NCI-H2107 (cell line): ENCODE measurements around the gene RASD1.

ENCODE experiments used
- DNase-seq: peaks from one replicate; lab custom pipeline; 2025; lab: John Stamatoyannopoulos, UW

RASD1 gene

DNA sequence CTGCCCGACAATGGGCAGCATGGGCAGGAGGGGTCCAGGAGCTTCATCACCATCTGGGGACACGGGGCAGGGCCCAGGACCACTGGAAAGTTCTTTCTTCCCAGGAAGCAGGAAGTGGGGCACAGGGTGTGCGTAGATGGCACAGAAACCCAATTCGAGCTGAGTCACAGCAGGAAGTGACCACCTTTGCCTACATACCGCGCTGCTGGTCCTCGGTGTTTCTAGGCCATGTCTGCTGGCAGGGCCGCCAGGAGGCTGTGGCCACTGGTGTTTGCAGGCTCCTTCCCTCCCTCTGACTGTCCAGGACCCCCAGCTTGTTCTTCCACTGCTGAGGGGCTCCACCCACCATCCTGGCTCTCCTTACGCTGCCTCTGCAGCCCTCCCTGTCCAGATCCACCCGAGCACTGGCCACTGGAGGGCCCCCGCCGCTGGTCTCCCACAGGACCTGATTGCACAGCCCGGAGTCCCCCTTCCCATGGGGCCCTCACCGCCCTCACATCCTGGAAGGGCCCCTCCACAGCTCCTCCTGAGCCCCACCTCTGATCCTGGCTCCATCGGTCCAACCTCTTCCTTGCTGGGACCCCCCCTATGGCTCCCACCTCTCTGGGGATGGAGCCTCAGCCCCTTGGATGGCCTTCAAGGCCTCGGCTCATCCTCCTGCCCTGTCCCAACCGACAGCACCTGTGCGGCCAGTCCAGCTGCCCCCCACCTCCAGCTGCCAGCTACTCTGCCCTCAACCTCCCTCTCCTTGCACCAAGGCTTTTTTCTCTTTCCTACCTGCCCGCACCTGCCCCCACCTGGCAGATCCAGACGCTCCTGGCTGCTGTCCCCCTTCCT, 14.5 kb upstream of the RASD1 start:
- DNase-seq: no peak

DNA sequence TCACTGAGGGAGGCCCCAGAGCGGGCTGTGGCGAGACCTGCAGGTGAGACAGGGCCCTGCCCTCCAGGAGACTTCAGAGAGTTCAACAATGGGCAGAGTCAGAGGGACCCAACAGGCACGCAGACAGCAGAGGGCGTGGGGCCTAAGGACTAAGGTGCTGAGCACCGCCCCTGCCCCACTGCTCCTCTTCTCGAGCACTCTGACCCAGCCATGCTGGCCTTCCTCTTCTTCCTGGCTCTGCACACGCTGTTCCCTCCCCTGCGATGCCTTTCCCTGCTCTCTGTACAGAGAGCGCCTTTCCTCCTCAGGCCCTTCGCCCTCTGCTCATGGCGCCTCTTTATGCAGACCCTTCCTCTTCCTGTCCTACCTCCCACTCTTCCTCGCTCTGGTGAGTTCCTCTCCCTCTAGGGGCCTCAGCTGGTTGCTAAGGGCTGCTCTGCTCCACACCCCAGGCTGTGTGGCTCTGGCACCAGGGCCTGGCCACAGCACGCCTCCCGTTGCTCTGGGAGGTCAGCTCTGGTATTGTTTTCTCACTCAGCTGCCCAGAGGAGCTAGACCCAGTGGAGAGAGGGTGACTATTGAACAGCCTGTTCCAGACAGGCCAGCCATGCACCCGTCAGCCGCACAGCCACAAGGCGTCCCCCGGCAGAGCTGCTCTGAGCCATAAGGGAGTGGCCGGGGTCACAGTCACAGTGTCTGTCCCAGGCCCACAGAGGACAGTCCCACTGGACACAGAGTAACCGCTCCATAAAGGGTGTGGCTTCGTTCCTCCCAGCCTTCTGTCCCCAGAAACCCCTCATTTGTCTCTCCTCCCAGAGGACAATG, 13.6 kb upstream of the RASD1 start:
- no peak for DNase-seq

DNA sequence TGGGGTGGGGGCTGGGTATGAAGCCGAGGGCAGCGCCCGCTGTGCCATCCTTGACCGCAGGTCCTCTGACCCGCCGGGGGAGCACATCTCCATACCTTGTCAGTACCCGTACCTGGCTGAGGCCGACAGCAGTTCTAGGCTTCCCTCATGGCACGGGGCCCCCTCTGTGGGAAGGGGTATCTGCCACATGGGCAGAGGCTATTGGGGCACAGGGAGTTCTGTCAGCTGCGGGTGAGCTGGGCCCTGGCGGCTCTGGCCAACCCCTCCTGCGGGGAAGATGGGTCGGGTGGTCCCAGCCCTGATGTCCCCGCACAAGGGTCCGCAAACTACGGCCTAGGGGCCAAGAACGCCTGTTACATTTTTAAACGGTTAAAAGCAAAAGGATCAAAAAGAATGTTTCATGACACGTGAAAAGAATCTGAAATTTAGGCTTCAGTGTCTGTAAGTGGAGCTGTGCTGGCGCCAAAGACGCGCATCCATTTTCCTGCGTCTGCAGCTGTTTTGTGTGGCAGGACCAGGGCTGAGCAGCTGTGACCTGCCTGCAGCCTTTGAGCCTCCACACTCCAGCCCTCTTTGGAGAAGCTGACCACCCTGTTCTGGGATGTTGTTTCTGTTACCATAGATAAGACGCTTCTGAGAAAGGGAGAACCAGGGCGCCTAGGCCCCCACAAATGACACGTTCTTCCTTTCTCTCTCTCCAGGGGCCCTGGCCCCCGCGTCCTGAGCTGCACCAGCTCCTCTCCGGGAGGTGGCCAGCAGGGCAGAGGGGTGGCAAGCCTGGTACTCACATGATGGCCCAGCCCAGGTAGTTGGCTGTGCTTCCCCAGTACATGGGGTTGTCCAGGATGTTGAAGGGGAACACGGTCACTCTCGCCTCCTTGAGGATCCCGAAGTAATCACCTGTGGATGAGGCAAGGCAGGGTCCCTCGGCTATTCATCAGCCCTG, 12.7 kb upstream of the RASD1 start:
- DNase-seq: no peak

DNA sequence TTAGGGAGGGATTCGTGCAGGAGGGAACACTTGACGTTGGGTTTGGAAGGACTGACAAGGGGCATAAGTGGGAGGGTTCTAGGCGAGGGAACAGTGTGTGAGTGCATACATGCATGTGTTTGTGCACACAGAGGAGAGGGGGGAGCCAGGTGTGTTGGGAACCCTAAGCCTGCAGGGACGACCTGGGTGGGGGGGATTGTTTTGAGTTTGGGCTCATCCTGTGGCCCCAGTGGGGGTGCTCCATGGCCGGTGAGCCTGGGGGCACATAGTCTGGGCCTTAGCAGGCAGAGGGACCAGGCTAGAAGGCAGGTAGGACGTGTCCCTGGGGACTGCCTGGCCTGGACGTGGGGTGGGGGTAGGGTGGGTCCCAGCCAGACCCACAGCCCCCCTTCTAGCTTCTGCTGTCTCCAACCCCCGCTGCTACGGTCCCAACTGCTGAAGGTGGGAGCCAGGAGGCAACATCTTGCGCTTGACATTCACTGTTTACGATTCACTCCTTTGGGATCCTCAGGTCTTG, 11.9 kb upstream of the RASD1 start:
- no peak for DNase-seq

DNA sequence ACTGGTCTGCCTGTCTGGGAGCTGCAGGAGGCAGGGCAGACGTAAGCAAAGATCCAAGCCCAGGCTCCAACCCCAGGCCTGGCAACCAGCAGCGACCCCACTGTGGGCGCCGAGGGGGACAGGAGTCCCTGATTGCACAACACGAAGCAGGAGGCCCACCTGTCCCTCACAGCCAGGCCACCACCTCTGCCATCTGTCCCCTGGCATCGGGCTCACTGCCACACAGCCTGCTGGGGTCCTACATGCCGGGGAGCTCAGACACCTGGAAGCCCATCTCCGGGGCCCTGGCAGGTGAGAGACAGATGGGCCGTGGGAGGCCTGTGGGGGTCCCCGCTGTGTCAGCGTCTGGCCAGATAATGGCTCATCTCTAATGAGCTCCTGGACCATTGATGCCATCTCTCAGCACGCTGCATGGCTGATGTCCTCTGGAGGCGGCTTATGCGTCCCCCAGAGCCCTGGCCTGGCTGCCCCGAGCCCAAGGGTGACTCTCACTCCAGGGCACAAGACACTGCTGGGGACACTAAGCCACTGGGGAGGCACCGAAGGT, 11.3 kb upstream of the RASD1 start:
- no peak for DNase-seq

DNA sequence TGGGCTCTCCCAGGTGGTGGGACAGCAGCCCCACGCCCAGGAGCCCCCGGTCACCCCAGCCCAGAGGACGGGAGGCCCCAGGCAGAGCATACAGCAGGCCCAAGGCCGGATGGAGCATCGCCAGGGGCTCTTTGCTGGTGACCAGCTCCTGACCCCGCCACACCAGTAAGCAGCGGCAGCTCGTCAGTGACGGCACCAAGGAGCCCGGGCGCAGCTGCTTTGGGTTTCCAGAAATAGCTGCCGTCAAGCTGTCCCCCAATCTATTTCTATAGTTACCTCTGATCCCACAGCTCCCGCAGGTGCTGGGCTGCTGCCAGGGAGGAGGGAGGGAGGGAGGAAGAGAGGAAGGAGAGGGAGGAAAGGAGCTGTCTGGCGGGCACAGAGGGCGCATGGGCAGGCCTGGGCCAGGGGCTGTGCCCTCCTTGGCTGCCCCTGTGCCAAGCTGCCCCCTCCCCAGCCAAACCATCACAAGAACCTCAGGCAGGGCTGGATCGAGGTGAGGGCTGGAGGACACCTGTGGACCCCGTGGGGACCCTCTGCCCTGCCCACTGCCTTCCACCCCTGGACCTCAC, 10.8 kb upstream of the RASD1 start:
- no peak for DNase-seq

DNA sequence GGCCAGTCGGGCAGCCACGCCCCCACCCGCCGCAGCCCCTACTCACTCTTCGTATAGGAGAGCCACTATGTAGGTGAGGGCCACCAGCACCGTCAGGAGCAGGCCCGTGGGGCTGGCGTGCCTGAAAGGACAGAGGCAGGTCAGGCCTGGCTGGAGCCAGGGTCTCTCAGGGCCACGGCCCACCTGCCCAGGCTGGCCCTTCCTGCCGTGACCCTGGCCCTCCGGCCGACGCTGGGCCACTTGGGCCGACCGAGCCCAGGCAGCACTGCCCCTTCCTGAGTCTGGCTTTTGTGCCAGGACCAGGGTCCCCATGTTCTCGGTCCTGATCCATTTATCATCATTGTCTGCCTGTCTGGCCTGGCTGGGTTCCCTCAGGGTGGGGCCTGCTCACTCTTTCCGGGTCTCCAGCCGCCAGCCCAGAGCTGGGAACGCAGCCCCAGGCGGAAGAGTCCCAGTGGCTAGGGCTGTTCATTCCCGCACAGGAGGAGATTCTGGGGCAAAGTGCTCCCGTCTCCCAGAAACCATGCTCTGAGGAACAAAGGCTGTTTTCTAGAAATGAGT, 10.1 kb upstream of the RASD1 start:
- DNase-seq: no peak

DNA sequence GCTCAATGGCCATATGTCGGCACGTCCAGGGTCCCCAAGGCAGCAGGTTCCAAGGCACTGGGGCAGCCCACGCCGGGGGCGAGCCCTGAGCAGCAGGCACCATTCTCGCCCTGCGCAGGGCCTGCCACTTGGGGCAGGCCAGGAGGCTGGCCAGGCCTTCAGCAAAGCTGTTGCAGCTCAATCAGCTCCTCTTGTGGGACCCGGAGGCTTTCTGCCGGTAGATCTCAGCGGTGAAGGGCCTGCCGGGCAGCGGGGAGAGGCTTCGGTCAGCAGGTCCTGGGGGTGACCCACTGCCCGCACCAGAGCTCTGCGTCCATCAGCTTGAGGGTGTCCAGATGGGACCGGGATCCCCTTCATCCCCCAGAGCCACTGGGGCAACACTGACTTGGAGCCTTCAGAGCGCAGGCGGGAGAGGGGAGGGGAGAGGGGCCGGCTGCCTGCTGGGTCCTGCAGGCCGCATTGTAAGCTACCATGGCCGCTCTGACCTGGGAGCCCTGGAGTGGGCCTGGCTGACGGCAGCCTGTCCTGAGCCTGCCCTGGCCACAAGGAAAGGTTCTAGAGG, 9.5 kb upstream of the RASD1 start:
- DNase-seq: no peak

DNA sequence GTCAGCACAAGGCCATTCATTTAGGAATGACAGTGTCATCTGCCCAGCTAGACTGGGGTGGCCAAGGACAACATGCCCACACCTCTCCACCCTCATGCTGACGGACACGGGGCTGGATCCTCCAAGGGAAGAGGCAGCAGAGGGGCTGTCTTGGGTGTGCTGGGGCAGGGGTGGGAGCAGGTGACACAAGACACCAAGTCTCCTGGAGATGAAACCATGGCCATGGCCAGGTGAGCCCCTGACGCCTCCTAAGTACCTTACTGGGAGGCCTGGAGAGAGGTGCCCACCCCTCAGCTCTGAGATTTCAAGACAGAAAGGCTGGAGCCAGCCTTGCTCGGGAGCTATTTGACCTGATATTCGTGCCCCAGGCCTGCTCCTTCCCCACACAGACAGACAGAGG, 9.0 kb upstream of the RASD1 start:
- no peak for DNase-seq

DNA sequence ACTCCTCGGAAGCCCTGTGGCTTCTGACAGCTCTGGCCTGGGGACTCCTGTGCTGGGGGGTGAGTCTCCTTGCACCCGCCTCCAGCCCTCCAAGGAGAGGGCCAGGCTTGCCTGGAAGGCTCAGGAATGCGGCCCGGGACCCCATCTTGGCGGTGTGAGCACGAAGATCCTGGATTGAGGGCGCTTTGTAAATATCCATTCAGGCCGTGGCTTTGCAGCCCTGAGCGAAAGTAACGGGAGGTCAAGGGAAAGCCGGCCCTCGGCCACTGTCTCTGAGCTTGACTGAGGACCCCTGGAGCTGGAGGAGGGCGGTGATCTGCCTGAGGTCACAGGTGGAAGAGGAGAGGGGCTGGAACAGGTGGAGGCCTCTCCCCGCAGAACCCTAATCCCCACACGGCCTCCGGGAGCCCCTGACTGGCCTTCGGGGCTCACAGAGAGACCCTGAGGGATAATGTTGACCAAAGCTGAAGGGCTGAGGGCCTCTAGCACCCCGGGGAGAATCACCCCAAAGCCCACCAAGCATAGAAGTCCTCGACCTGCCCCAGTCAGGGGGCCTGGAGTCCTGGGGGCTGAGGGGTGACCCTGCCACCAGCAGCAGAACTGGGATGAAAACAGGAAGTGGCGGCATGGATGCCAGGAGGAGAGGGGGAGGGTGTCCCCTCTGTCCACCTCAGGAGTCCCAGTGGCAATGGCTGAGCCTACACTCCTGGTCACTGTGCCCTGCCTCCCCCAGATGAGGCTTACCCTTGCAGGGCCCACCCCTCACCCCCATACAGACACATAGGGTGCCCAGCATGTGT, 8.3 kb upstream of the RASD1 start:
- DNase-seq: no peak

DNA sequence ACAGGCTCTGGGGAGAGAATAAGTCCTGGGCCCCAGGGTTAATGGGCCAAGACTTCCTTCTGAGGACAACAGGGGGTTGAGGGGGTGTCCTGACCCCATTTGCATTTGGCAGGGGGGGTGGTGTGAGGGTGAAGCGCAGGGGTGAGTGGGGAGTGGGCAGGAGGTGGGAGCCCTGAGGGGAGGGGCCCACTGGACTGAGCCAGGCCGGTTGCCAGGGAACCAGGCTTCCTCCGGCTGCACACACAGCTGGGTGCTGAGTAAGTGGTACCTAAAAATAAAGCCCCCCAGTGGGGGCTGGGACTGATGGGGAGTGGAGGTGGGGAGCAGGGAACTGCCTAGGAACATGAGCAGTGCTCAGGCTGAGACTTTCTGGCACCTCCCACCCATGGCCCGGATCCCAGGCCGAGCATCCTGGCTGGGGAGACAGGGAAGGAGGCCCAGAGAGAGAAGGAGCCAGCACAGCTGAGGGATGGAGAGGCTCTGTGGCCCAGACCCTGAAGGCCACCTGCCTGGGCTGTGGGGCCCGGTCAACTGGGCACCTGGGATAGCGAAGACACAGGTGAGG, 7.5 kb upstream of the RASD1 start:
- no peak for DNase-seq

DNA sequence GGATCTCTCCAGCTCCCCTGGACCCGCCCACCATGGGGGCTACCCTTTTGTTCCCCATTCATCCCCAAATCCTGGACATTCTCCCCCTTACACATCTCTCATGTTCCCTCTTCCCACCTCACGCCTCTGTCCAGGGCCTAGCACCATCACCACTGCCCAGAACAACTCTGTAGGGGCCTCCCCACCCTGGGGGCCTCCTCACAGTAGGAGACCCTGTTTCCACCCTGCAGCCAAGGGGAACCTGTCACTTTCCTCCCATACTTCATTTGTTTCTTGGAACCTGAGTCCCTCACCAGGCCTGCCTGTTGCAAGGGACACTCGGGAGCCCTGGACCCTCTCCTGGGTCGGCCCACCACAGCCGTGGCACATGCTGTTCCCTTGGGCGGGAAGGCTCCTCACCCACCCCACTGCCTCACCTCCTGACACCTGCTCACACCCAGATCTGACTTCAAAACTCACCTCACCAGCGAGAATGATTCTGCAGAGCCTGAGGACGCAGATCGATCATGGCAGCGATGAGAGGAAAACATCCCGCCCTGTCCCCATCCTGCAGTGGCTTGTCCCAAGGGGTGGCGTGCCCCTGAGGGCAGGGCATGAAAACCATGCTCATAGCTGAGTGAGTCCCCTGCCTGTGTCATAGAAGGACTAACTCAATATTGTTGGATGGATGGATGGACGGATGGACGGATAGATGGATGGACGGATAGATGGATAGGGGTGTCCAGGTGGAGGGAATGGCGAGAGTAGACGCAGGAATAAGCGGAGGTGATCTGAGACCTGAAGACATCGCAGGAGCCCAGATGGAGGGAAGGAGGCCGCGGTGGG, 6.8 kb upstream of the RASD1 start:
- DNase-seq: no peak

DNA sequence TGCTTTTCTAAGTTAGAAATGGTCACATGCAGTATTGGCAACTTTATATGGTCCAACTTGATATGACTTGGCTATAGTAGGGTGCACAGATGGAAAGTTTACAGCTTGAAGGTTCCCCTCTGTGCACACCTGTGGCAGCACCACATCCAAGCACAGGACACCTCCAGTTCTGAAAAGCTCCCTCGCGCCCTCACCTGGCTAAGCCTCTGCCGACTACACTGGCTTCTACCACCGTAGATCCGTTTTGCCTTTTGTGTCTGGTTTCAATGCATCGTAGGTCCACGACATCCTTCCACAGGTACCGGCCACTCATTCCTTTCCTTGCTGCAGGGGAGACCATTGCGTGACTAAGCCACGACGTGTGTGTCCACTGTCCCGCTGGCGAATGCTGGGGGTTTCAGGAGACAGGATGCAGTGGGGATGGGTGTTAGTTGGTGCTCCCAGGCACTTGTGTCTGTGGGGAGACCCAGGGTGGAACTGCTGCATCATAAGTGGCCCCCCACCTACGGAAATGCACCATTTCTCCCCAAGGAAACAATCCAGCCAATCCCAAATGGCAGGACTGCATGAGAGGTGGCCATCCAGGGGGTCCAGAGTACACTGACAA, 4.9 kb upstream of the RASD1 start:
- no peak for DNase-seq

DNA sequence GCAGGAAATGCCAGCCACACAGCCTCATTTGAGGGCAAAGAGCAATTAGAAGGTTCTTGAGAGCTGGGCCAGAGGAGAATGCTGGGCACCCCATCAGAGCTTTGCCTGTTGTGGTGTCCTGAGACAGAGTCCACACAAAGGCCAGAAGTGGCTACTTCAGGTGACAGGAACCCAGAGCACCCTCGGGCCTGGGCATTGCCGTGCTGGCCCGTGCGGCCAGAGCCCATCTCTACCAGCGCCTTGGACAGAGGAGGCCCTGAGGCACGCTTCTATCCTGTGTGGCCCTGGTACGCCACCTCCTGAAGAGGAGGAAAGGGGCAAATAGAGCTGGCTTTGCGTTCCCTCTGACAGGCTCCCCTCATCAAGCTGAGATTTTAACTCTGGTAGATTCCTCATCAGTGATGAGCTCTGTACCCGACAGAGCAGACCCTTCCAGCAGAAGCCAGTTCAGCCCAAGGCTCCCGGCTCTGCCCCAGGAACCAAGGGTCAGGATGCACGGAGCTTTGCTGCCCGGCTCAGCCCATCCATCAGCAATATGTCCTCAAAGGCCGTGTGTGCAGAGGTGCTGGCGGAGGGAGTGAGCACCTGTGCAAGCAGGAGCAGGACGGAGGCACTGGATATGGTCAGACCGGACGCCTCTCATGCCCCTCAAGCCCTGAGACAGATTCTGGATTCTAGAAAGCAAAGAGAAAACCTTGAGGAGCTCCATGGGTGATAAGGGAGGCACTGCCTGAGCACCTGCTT, 3.4 kb upstream of the RASD1 start:
- no peak for DNase-seq

DNA sequence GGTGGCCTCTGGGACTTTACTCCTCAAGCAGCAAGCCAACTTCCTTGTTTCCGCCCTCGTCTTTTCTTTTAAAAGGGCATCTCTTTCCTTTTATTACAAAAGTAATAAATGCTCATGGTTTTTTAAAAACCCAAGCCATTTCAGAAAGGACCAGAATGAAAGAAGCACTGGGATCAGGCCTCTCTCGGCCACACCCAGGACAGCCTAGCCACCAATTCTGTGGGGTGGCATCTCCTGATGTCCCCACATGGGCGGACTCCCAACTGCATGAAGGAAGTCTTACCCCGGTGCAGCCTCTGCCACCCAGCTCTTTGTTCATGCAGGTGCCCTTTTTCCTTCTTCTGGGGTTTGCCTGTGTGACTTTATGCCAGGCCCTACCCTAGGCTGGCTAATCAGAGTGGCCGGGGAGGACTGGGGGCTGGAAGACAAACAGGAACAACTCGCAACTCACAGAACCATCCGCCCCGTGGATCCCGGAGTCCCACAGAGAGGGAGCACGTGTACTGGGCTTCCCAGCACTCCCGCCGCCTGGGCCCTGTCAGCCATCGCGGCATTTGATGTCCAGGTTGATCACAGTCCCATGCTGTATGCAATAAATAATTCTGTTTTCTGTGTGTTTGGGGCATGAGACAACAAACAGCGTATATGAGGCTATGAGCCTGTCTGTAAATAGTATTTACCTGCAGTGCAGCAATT, 2.6 kb upstream of the RASD1 start:
- DNase-seq: no peak

DNA sequence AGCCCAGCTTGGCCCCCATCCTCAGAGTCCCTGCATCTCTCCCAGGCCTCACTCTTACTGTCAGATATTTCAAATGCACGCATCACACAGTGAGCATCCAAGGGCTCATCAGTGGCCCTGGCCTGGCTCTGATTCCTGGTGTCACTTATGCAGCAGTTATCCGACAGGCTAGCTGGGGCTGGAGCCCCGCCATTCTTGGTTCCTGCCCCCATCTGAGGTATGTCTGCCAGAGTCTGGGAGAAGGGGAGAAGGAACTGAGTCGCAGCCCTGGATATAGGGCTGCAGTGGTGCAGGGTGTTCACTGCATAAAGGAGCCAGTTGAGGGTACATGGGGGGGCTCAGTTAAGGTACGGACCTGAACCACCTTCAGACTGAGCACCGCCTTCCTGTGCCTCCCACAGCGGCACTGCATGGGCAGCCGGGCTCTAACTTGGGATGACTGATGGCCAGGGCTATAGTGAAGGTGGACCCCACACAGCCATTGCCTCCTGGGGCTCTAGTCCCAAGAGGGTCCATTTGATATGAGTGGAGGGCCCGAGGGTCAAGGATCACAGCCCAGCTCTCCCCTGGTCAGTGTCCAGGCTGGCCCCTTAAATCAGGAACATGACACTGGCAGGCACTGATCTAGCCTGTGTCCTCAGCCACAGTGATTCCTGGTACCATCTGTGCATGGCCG, 1.8 kb upstream of the RASD1 start:
- DNase-seq: no peak
